GM18907 (cell line): Measurements from ENCODE around the gene PPP1R15B.
A peak's percentile ranks its signal among the peaks of the same experiment; 100 is the strongest.

ENCODE experiments used
- ATAC-seq: cut with Tn5 transposase; IDR thresholded peaks from one replicate; pipeline ENCODE4 v1.9.1; 2021; ENCODE audit warnings: mild to moderate bottlenecking, moderate library complexity; ENCODE audit not compliant: unreplicated experiment

PPP1R15B gene

GRCh38 chr1:204421441-204421840, 9.8 kb upstream of the PPP1R15B start:
- no peak for ATAC-seq

- no peak for ATAC-seq
These were observed 8.7 kb upstream of the PPP1R15B start for GRCh38 chr1:204420039-204421004.

- ATAC-seq: no peak
These were observed 7.4 kb upstream of the PPP1R15B start for GRCh38 chr1:204419064-204419403.

GRCh38 chr1:204418174-204419063, 6.8 kb upstream of the PPP1R15B start:
- peak; percentile 56 for ATAC-seq

- ATAC-seq: no peak
These were observed 5.7 kb upstream of the PPP1R15B start for GRCh38 chr1:204417074-204417997.

- no peak for ATAC-seq
These were observed 5.0 kb upstream of the PPP1R15B start for GRCh38 chr1:204416589-204417073.

- no peak for ATAC-seq
These were observed 3.7 kb upstream of the PPP1R15B start for GRCh38 chr1:204415351-204415750.

GRCh38 chr1:204414016-204414415, 2.4 kb upstream of the PPP1R15B start:
- no peak for ATAC-seq

- ATAC-seq: no peak
These were observed 1.5 kb upstream of the PPP1R15B start for GRCh38 chr1:204413170-204413535.

GRCh38 chr1:204410688-204411450, 748 bp downstream of the PPP1R15B start:
- ATAC-seq: peak; percentile 37

GRCh38 chr1:204409836-204410687, 1.6 kb downstream of the PPP1R15B start:
- ATAC-seq: no peak

- no peak for ATAC-seq
These were observed 2.5 kb downstream of the PPP1R15B start for GRCh38 chr1:204409123-204409522.

GRCh38 chr1:204408602-204409001, 3.0 kb downstream of the PPP1R15B start:
- no peak for ATAC-seq

- ATAC-seq: no peak
These were observed 3.5 kb downstream of the PPP1R15B start for GRCh38 chr1:204408074-204408507.

- no peak for ATAC-seq
These were observed 4.2 kb downstream of the PPP1R15B start for GRCh38 chr1:204407295-204407971.

GRCh38 chr1:204406621-204407020, 5.0 kb downstream of the PPP1R15B start:
- ATAC-seq: no peak

GRCh38 chr1:204405988-204406387, 5.6 kb downstream of the PPP1R15B start:
- no peak for ATAC-seq

- no peak for ATAC-seq
These were observed 7.0 kb downstream of the PPP1R15B start for GRCh38 chr1:204404629-204405028.
